Measurements from ENCODE around the gene TAS2R10. TPM values are rescaled to one million over a fixed set of nuclear protein-coding genes. Genes with fewer than 3 reads are reported as not detected.

TAS2R10 gene
- total RNA-seq, 1 experiment from 2014 or later = 2.2 TPM

DNA sequence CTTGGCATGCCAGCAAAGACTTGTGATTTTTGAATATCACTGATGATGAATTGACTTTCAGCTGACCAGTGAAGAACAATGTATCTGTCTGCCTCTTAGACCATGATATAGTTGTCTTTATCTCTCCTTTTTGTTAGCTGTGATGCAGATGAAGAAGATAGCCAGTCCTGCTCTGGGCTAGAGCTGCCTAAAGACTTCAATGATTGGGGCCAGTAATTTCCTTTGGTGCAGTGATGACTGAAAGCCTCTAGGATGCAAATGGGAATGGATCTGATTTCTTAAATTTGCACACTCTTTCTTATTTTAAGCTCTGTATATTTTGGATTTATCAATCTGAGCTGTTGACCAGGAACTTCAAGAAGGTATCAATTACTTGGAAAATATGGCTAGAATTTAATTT, 16.1 kb downstream of the TAS2R10 start, which contains the start of gene TAS2R9:
Gene TAS2R9 (minus strand): TSS at position 101 of the 400 bp plus-strand sequence. CDS start 93 bp downstream, at position 8.
- Histone ChIP-seq H2AFZ (no peak within 1 kb of the TSS), H3K79me2 (ENCODE audit: low read depth) (no peaks in the 10 kb centered on the region), H3K9me2 (ENCODE audit: insufficient read depth) (peaks cover 3% of the 10 kb centered on the region; the same call in 1 of the 2 replicates), H3K27ac (no peak within 1 kb of the TSS), H3K4me2 (no peak within 1 kb of the TSS), H3K36me3 (ENCODE audit: low read depth) (no peaks in the 10 kb centered on the region), H3K4me1 (replicated peaks; ENCODE audit: insufficient read depth) (no peaks in the 10 kb centered on the region), H3K4me3 (no peak within 1 kb of the TSS), H4K20me1 (ENCODE audit: insufficient read depth) (no peaks in the 10 kb centered on the region), H3K9me3 (ENCODE audit: insufficient read depth, low read depth) (peaks cover 2% of the 10 kb centered on the region; the same call in 1 of the 2 replicates), H3F3A (ENCODE audit: insufficient read depth, low read depth) (no peaks in the 10 kb centered on the region), H3K27me3 (ENCODE audit: insufficient read depth, low read depth) (no peaks in the 10 kb centered on the region)
- POLR2A ChIA-PET (ENCODE audit: unreplicated experiment) = interaction anchor here (0.6 kb wide), 1 partner anchor 406 kb away, joined by 3 read pairs; no protein-coding TSS in a partner anchor
- TF ChIP-seq, protein P1, sequence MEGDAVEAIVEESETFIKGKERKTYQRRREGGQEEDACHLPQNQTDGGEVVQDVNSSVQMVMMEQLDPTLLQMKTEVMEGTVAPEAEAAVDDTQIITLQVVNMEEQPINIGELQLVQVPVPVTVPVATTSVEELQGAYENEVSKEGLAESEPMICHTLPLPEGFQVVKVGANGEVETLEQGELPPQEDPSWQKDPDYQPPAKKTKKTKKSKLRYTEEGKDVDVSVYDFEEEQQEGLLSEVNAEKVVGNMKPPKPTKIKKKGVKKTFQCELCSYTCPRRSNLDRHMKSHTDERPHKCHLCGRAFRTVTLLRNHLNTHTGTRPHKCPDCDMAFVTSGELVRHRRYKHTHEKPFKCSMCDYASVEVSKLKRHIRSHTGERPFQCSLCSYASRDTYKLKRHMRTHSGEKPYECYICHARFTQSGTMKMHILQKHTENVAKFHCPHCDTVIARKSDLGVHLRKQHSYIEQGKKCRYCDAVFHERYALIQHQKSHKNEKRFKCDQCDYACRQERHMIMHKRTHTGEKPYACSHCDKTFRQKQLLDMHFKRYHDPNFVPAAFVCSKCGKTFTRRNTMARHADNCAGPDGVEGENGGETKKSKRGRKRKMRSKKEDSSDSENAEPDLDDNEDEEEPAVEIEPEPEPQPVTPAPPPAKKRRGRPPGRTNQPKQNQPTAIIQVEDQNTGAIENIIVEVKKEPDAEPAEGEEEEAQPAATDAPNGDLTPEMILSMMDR (conservative IDR thresholded peaks at IDR 0.05) = no peak
- TF ChIP-seq EZH2 (IDR thresholded peaks at IDR 0.05; ENCODE audit: low read depth) = no peak
- intact Hi-C loops (cut with micrococcal nuclease; ENCODE audit: unreplicated experiment) = no loop called here
- CTCF ChIA-PET = no interaction called here
- DNase-seq = no peak
- no TSS peak for BruUV-seq (replicated peaks)

DNA sequence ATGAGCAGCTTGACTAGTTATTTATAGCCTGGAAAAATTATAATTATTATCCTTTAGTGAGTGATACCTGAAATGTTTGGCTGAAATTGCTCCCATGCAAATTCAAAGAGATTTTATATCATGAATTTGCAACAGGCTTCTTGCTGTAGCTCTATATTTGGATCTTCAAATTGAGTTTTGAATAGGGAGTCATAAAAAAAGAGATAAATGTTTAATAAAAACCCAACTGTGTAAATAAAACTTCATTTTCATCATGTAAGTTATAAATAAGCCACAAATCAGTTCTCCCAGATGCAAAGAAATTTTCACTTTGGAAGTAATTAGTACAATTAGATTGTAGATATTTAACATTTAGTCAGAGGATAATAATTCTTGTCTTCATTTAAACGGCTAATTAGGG, 19.0 kb downstream of the TAS2R10 start, which contains the start of gene TAS2R8:
Gene TAS2R8 (minus strand): TSS at position 101 of the 400 bp plus-strand sequence. CDS start 306 bp downstream, outside the sequence.
- DNase-seq = no peak
- ChIA-PET CTCF (no interaction called here), POLR2A (ENCODE audit: unreplicated experiment) (no interaction called here)
- H3K27me3 ChIP-seq (ENCODE audit: insufficient read depth, low read depth) = no peaks in the 10 kb centered on the region
- TF ChIP-seq, protein P1 (conservative IDR thresholded peaks at IDR 0.05) = no peak
- no peak for TF ChIP-seq EZH2 (IDR thresholded peaks at IDR 0.05; ENCODE audit: low read depth)
- no peaks in the 10 kb centered on the region for H3K79me2 ChIP-seq (ENCODE audit: low read depth)
- no peaks in the 10 kb centered on the region for H3K36me3 ChIP-seq (ENCODE audit: low read depth)
- H3F3A ChIP-seq (ENCODE audit: insufficient read depth, low read depth) = no peaks in the 10 kb centered on the region
- H3K9me2 ChIP-seq (ENCODE audit: insufficient read depth) = no peaks in the 10 kb centered on the region
- no peaks in the 10 kb centered on the region for H3K9me3 ChIP-seq (ENCODE audit: insufficient read depth, low read depth)
- intact Hi-C loops (cut with micrococcal nuclease; ENCODE audit: unreplicated experiment) = no loop called here
- no peak within 1 kb of the TSS for H3K4me2 ChIP-seq
- no peak within 1 kb of the TSS for H2AFZ ChIP-seq
- no peak within 1 kb of the TSS for H3K27ac ChIP-seq
- no peak within 1 kb of the TSS for H3K4me3 ChIP-seq
- no peaks in the 10 kb centered on the region for H3K4me1 ChIP-seq (replicated peaks; ENCODE audit: insufficient read depth)
- BruUV-seq (replicated peaks) = no TSS peak
- H4K20me1 ChIP-seq (ENCODE audit: insufficient read depth) = no peaks in the 10 kb centered on the region

GRCh38 chr12:10802587-10802986, 23.6 kb downstream of the TAS2R10 start, which contains the start of gene TAS2R7:
Gene TAS2R7 (minus strand): TSS chr12:10802627. CDS start chr12:10802570, 57 bp downstream.
- H3K36me3 ChIP-seq (ENCODE audit: low read depth) = no peaks in the 10 kb centered on the region
- CTCF ChIA-PET = no interaction called here
- H3K27me3 ChIP-seq (ENCODE audit: insufficient read depth, low read depth) = no peaks in the 10 kb centered on the region
- H3F3A ChIP-seq (ENCODE audit: insufficient read depth, low read depth) = no peaks in the 10 kb centered on the region
- intact Hi-C loops (cut with micrococcal nuclease; ENCODE audit: unreplicated experiment) = no loop called here
- no TSS peak for BruUV-seq (replicated peaks)
- POLR2A ChIA-PET (ENCODE audit: unreplicated experiment) = no interaction called here
- no peaks in the 10 kb centered on the region for H3K4me1 ChIP-seq (replicated peaks; ENCODE audit: insufficient read depth)
- H4K20me1 ChIP-seq (ENCODE audit: insufficient read depth) = no peaks in the 10 kb centered on the region
- H3K9me2 ChIP-seq (ENCODE audit: insufficient read depth) = no peaks in the 10 kb centered on the region
- H3K4me2 ChIP-seq = no peak within 1 kb of the TSS
- H3K79me2 ChIP-seq (ENCODE audit: low read depth) = no peaks in the 10 kb centered on the region
- no peak for DNase-seq
- no peak within 1 kb of the TSS for H3K27ac ChIP-seq
- no peak within 1 kb of the TSS for H3K4me3 ChIP-seq
- H2AFZ ChIP-seq = no peak within 1 kb of the TSS
- no peaks in the 10 kb centered on the region for H3K9me3 ChIP-seq (ENCODE audit: insufficient read depth, low read depth)
- TF ChIP-seq, protein P1 (conservative IDR thresholded peaks at IDR 0.05) = no peak
- TF ChIP-seq EZH2 (IDR thresholded peaks at IDR 0.05; ENCODE audit: low read depth) = no peak

Measured in PC-9 (cell line).